NCI-H524 (cell line): ENCODE data around the gene TIGD6.
"Not testable (repeated sequence)": the region's sequence is repeated elsewhere in the genome, so short reads cannot be mapped to it uniquely, and the experiment has no call there.

Source experiments
- DNase-seq, 2 experiments: peaks; one replicate each; lab custom pipeline; 2025; lab: John Stamatoyannopoulos, UW

The TIGD6 gene

DNA sequence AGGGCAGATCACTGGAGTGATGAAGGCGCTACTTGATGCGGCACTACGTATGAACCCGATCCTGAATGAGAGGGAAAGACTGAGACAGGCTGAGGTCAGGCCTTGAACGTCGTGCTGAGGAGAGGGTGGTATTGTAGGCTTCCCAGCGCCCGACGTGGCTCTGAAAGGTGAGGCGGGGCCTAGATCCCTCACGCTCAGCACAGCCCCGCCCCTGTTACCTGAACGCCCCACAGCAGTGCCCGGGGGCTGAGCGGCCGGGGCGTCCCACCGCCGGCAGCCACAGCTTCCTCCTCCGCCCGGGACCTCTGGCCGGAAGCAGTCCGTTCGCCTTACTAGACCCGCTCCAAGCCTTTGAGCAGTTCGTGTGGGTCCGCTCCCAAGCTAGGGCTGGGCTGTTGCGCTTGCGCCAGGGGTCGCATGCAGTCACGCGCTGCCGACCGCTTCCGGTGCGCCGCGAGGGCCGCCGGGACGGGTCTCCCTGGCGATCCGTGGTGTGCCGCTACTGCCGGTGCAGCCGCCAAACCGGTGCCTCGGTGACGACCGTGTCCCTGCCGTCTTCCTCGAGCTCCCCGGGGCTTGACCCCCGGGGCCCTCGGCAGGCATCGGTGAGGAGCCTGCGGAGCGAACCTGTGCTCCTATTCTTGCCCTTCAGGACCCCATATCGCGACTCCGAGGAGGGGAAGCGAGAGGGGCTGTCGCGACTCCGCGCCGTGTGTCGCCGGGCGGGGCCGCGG lies at the start of gene TIGD6, which contains the start of gene HMGXB3:
Gene TIGD6, minus strand, starts transcription at position 399 of the 734 bp plus-strand sequence. CDS start 4,306 bp downstream, outside the sequence.
Gene HMGXB3, plus strand, starts transcription at position 484 of the 734 bp plus-strand sequence. CDS start 4,114 bp downstream, outside the sequence.
- peak; percentile 84 to 92 for DNase-seq

GRCh38 chr5:150046031-150046430 lies 45.6 kb upstream of the TIGD6 start:
- no peak for DNase-seq

GRCh38 chr5:150045549-150045948 lies 45.1 kb upstream of the TIGD6 start:
- DNase-seq: no peak

- DNase-seq: no peak
Observed at GRCh38 chr5:150044712-150045111, 44.3 kb upstream of the TIGD6 start.

DNA sequence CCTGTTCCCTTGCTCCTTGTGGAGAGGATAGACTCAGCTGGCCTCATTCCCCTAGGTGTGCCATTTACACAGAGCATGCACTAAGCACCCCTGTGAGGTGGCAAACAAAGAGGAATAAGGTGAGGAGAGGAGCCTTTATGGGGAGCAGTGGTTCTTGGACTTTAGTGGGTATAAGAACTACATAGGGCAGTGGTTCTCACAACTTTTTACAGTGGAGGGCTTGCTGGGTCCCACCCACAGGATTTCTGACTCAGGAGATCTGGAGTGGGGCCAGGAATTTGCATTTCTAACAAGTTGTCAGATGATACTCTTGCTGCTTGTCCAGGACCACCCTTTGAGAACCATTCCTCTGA lies 43.9 kb upstream of the TIGD6 start:
- no peak for DNase-seq

DNA sequence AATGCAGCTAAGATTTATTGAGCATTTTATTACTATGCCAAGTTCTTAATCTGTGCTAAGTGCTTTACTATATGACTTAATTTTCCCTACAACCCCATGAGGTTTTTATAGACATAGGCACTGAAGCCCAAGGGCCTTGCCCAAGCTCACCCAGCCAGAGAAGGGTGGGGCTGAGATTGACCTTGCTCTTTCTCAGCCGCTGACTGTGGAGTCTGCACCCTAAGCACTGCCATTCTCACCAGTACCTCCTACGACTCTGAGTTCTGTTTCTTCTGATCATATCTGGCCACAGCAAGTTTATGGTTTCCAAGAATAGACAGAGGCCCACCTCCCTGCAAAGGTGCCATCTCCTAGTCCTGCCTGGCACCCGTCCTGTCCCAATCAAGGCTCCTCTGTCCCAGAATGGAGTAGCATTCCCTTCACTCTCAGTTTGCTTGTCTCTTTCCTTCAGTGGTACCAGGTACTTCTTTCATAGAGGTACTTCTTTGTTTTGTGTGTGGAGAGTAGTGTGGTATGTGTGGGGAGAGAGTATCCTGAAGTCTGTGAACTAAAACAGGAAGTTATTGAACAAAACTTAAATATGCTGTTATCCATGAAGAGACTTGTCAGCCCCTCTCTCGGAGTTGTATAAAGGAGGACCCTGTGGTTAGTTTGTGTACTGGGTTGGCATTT lies 43.3 kb upstream of the TIGD6 start:
- DNase-seq: no peak

GRCh38 chr5:150042459-150042858 lies 42.0 kb upstream of the TIGD6 start:
- no peak for DNase-seq

- no peak for DNase-seq
Observed at GRCh38 chr5:150038547-150038946, 38.1 kb upstream of the TIGD6 start.

DNA sequence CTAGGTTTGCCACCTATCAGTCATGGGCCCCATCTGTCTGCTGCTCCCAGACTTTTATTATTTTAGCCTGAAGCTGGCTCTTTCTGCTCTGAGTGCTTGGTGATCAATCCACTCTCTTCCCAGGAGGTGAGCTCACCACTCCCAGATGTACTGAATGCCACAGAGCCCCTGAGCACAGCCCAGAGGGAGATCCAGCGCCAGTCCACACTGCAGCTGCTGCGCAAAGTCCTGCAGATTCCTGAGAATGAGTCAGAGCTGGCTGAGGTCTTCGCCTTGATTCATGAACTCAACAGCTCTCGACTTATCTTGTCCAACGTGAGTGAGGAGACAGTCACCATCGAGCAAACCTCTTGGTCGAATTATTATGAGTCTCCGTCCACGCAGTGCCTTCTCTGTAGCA lies 36.1 kb upstream of the TIGD6 start:
- no peak for DNase-seq

DNA sequence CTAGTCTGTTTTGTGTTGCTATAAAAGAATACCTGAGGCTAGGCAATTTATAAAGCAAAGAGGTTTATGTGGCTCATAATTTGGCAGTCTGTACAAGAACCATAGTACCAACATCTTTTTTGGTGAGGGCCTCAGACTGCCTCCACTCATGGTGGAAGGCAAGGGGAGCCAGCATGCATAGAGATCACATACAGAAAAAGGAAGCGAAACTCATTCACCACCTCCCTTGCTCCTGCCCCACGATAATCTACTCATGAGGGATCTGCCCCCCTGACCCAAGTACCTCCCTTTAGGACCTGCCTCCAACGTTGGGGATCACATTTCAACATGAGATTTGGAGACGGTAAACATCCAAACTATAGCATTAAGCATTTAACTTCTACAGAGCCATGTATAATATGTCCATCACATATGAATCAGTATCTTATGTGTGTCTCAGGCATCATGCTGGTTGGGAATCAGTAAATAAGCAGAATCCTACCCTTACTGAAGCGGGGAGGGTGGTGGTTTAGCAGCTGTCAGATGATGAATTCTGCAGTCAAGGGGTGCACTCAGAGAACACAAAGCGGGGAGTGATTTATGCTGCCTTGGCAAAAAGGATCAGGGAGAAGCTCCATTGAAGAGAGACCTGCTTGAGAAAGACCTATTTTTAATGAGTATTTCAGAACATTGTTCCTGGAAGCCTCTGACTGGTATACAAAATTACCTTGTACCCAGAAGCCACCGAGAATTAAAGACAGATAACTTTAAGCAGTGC lies 34.9 kb upstream of the TIGD6 start:
- DNase-seq: no peak

DNA sequence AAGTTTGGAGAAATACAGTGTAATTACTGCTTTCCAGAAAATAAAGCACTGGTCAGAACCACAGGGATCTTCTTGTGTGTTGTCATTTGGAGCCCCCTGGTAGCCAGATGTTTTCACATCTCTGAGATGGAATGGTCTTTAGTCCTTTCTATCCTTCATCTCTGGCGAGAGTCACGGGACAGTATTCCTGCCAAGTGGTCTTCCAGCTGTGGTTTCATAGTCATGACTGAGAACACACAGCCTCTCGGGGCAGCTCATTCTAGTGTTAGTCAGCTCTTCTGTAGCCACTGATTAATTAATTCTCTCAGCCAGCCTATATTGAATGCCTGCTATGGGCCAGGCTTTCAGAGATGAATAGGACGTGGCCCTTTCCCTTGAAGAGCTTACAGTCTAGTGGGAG lies 34.2 kb upstream of the TIGD6 start:
- no peak for DNase-seq

DNA sequence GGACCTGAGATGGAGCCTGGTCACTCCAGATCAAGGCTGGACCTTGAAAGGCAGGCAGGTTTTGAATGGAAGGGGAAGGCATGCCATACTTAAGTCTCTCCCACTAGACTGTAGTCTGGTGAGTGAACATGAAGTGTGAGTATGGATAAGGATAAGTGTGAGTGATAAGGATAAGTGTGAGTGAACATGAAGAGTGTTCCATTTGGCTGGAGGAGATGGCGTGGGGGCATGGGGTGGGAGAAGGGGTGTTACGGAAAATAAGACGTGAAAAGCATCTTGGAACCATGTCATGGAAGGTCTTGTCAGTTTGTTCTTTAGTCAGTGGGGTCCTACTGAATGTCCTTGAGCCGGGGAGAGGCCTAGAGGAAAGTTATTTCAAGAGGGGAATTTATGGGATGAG lies 32.9 kb upstream of the TIGD6 start:
- DNase-seq: no peak

GRCh38 chr5:150028047-150028446 lies 27.6 kb upstream of the TIGD6 start:
- not testable (repeated sequence) for DNase-seq

- DNase-seq: no peak
Observed at GRCh38 chr5:150026682-150027172, 26.3 kb upstream of the TIGD6 start.

DNA sequence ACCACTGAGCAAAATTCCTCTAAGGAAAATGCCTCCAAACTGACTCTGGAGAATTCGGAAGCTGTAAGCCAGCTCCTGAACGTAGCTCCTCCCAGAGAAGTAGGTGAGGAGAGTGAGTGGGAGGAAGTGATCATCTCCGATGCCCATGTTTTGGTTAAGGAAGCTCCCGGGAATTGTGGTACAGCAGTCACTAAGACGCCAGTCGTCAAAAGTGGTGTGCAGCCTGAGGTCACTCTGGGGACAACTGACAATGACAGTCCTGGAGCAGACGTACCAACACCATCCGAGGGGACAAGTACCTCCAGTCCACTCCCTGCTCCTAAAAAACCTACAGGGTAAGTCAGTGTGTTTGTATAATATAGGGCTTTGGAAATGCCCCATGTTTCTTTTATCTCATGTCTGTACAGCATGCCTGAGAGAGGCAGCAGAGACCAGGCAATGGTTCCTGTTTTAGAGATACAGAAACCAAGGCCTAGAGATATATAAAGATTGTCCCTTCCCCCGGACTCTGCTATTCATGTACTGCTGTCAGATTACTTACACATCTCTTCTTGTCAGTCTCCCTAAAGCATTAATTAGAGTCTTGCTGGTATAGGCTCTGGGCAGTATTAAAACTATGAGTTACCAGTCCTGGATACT lies 24.0 kb upstream of the TIGD6 start:
- DNase-seq: no peak

DNA sequence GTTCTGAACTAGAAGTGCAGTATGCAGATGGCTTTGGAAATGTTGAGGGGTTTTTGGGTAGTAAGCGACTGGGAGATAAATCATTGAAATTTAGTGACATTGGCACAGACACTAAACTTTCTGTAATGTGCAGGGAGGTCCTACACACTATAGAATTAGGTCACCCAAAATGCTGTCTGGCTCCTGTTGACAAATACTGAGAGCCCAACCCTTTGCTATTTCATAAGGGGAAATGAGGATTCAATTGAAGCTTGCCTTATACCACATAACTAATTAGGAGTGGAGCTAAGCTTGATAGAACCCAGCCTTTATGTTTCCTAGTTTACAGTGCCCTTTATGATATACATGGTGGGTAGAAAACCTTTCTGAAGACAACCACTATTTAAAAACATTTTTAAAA lies 22.7 kb upstream of the TIGD6 start:
- no peak for DNase-seq

DNA sequence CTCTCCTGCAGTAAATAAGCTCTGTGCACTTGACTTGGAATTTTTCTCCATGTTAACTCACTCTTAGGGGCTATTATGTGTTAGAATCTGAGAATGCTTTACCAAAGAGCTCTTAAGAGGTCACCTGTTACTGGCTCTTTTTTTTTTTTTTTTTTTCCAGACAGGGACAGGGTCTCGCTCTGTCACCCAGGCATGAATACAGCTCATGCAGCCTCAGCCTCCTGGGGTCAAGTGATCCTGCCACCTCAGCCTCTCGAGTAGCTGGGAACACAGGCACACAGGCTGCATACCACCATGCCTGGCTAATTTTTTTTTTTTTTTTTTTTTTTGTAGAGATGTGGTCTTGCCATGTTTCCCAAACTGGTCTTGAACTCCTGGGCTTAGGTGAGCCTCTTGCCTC lies 22.2 kb upstream of the TIGD6 start:
- no peak for DNase-seq

GRCh38 chr5:150022158-150022531 lies 21.7 kb upstream of the TIGD6 start:
- DNase-seq: no peak

DNA sequence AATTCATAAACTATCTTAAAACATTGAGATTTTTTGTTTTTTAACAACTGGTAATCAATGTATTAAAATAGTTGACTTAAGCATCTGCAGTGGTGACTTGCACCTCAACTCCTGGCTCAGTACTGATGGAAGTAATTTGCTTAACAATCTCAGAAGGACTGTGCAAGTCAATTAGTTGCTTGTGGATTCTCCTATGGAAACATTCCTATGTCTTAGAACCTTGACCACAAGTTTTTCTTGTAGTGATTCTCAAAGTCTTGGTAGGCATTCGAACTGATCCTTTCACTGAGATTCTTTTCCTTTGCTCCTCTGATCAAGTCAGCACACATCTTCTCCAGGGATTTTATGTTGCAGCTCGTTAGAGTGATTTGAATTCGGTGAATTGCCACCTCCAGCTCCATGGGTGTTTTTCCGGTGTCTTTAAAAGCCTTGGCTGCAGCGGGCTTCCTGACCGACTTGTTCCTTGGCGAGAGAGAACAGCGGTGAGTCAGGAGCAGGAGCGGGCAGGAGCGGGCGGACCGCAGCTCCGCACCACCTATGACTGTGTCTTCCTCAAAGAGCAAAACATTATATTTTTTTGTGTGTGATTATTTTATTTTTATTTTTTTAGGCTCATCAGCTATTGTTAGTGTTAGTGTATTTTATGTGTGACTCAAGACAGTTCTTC lies 21.2 kb upstream of the TIGD6 start:
- DNase-seq: no peak

DNA sequence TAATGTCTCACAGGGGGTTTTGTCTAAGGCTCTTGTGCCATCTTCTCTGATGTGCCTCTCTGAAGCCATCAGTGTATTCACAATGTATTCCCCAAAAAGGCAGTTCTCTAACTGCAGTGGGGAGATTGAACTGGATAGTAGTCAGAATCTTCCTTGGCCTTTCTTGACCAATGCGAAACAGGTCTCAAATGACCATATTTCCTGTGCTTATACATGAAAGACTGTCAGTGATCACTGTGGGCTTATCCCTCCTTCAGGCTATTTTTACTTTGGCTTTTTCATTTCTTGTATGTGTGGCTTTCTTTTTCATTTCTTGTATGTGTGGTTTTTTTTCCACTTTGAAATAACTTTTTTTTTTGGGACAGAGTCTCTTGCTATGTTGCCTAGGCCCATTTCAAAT lies 19.8 kb upstream of the TIGD6 start:
- no peak for DNase-seq

DNA sequence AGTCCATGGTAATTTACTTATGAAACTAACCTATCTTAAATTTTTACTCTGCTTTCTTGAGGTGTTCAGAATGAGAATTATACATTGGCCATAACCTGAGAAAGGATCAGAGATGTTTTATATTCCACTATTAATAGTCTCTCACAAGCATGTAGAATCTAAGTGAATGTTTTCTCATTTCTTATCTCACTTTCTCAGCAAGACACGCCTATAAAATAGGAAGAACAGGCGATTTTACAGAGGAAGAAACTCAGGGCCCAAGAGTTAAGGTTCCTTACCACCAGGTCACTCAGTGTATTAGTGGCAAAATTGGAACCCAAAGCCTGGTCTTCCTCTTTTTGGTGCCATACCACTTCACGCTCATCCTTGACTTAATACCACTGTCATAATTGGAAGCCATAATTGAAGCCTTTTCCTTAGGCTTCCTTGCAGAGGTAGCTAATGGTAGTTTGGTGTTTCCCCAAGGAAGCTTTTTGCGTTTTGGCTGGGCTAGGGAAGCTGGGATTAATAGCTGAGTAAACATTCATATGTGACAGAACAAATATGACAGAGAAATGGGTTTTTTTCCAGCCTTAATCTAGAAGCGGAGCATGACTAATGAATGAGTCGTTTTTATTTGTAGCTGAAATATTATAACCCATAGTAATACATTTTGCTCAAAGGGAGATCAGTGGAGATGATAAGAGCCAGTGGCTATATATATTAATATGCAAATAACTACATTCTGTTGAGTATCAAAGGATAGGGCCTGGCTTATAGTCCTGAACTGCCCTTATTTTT lies 17.0 kb upstream of the TIGD6 start:
- DNase-seq: no peak
